Smooth muscle cell (in vitro differentiated cells): Measurements from ENCODE around the gene ABCA2. TPM values are rescaled to one million over a fixed set of nuclear protein-coding genes. Genes with fewer than 3 reads are reported as not detected.
A peak's percentile ranks its signal among the peaks of the same experiment; 100 is the strongest.
"Not testable (repeated sequence)": the region's sequence is repeated elsewhere in the genome, so short reads cannot be mapped to it uniquely, and the experiment has no call there.

Experiments
- DNase-seq: peaks from one replicate; lab custom pipeline; 2025; ENCODE audit not compliant: unreplicated experiment; lab: John Stamatoyannopoulos, UW
- H2AFZ ChIP-seq: fragments of 200-600 bp; sonication (generic); 2 replicates; pipeline ENCODE4 v1.6.0; 2016; ENCODE audit warnings: antibody characterized with exemption, low read depth, mild to moderate bottlenecking
- H3F3A ChIP-seq: fragments of 200-600 bp; sonication (generic); 2 replicates; pipeline ENCODE4 v1.6.0; 2017; ENCODE audit warnings: antibody characterized with exemption, low read depth
- H3K27ac ChIP-seq: fragments of 200-600 bp; sonication (generic); 2 replicates; pipeline ENCODE4 v1.5.1; 2016; ENCODE audit warnings: low read depth, mild to moderate bottlenecking
- H3K27me3 ChIP-seq: fragments of 200-600 bp; sonication (generic); 2 replicates; pipeline ENCODE4 v1.6.1; 2016; ENCODE audit warnings: low read depth, mild to moderate bottlenecking
- H3K36me3 ChIP-seq: fragments of 200-600 bp; sonication (generic); 2 replicates; pipeline ENCODE4 v1.5.1; 2016; ENCODE audit warnings: low read depth
- H3K4me1 ChIP-seq: fragments of 200-600 bp; sonication (generic); 2 replicates; pipeline ENCODE4 v1.5.1; 2016; ENCODE audit warnings: low read depth
- H3K4me2 ChIP-seq: fragments of 200-600 bp; sonication (generic); 2 replicates; pipeline ENCODE4 v1.6.0; 2016; ENCODE audit warnings: mild to moderate bottlenecking
- H3K4me3 ChIP-seq: fragments of 200-600 bp; sonication (generic); 2 replicates; pipeline ENCODE4 v1.5.1; 2016; ENCODE audit warnings: mild to moderate bottlenecking
- H3K79me2 ChIP-seq: fragments of 200-600 bp; sonication (generic); 2 replicates; pipeline ENCODE4 v1.6.0; 2016; ENCODE audit warnings: low read depth, mild to moderate bottlenecking
- H3K9ac ChIP-seq: fragments of 200-600 bp; sonication (generic); 2 replicates; pipeline ENCODE4 v1.6.0; 2016; ENCODE audit warnings: low read depth
- H3K9me3 ChIP-seq: fragments of 200-600 bp; sonication (generic); replicated peaks from 2 replicates; pipeline ENCODE4 v1.5.1; 2016; ENCODE audit warnings: low read depth
- H4K20me1 ChIP-seq: fragments of 200-600 bp; sonication (generic); 2 replicates; pipeline ENCODE4 v1.6.0; 2016; ENCODE audit warnings: low read depth
- CTCF ChIP-seq: fragments of 200-600 bp; sonication (generic); IDR thresholded peaks from 2 replicates; pipeline ENCODE4 v1.5.1; 2017; ENCODE audit warnings: borderline replicate concordance, mild to moderate bottlenecking, antibody characterized with exemption; ENCODE audit not compliant: insufficient read depth, poor library complexity, severe bottlenecking
- WGBS: methylation state at CpG from one replicate; pipeline ENCODE4 v1.1.7; 2016; ENCODE audit warnings: low lambda C conversion rate; 5-methylcytosine and 5-hydroxymethylcytosine counted together
- polyA plus RNA-seq: library from polyadenylated mRNA; unstranded; fragments of >200 nt; fragmentation: Nextera tagmentation; extraction: Ambion mirVana; gene quantifications from 2 replicates; pipeline ENCODE4 v1.2.1, GENCODE V29; 2016
- total RNA-seq: library from RNA; depleted of rRNA; stranded (reverse); fragments of >200 nt; gene quantifications from 2 replicates; pipeline ENCODE4 v1.2.3, GENCODE V29; 2014

Gene ABCA2
- total and polyA plus RNA-seq, 2 experiments from 2014 or later = 15.9 to 26.2 TPM

DNA sequence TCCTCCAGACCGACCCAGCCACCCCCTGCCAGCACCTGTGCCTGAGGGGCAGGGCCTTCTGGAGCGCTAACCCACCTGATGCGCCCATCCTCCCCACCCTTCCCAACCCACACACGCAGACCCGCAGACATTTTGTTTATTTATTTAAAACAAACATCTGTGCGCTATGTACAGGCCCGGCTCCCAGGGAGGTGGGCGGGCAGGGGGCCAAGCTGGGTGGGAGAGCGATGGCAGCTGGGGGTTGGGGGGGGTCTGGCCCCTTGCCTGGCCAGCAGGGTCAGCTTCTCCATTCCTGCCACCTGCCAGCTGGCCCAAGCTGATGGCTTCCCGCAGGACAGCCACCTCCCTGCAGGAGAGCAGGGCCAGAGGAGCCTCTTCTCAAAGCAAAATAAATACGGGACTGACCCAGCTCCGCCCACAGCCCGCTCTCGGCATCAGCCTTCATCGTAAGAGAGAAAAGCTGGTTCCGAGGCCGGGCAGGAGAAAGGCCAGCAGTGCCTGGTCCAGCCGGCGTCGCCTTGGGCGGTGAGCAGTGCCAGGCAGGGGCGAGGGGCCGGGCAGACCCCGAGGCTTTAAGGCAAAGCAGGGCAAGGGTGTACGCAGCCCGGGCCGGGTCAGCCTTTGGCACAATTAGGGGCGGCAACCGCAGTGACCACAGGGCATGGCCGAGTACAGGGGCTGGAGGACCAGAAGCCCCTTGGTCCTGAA is 20.8 kb downstream of the ABCA2 start:
- Histone ChIP-seq H3K9ac (no peak overlapping the region), H3K27me3 (no peaks in the 10 kb centered on the region), H3K36me3 (no peaks in the 10 kb centered on the region), H3K4me3 (no peak overlapping the region), H3K9me3 (no peaks in the 10 kb centered on the region), H3K79me2 (no peaks in the 10 kb centered on the region), H3F3A (no peaks in the 10 kb centered on the region), H2AFZ (no peak overlapping the region), H3K4me1 (no peaks in the 10 kb centered on the region), H3K4me2 (no peak overlapping the region), H3K27ac (no peak overlapping the region), H4K20me1 (no peaks in the 10 kb centered on the region)
- DNase-seq = no peak
- no peak for TF ChIP-seq CTCF
- WGBS = 90% methylated on average over 29 of the region's 30 CpGs

GRCh38 chr9:137006116-137007003 is 21.7 kb downstream of the ABCA2 start:
- Histone ChIP-seq H3K27me3 (no peaks in the 10 kb centered on the region), H3F3A (no peaks in the 10 kb centered on the region), H3K27ac (no peak overlapping the region), H3K4me3 (no peak overlapping the region), H3K9me3 (no peaks in the 10 kb centered on the region), H3K36me3 (no peaks in the 10 kb centered on the region), H3K9ac (no peak overlapping the region), H4K20me1 (no peaks in the 10 kb centered on the region), H3K4me1 (no peaks in the 10 kb centered on the region), H3K4me2 (no peak overlapping the region), H3K79me2 (no peaks in the 10 kb centered on the region), H2AFZ (no peak overlapping the region)
- 92% methylated on average over 24 of the region's 24 CpGs for WGBS
- no peak for TF ChIP-seq CTCF
- no peak for DNase-seq

DNA sequence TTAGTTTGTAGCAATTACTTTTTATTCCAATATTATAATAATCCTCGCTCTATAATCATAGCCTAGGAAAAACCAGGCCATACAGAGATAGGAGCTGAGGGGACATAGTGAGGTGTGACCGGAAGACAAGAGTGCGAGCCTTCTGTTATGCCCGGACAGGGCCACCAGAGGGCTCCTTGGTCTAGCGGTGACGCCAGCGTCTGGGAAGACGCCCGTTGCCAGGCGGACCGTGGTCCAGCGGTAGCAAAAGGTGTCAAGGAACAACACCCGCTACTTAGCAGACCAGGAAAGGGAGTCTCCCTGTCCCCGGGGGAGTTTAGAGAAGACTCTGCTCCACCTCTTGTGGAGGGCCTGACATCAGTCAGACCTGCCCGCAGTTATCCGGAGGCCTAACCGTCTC is 23.8 kb downstream of the ABCA2 start:
- H3K4me3 ChIP-seq, H2AFZ ChIP-seq, H3F3A ChIP-seq, DNase-seq, H3K27me3 ChIP-seq, H3K27ac ChIP-seq, H3K9me3 ChIP-seq, H4K20me1 ChIP-seq, H3K4me2 ChIP-seq, H3K79me2 ChIP-seq, H3K4me1 ChIP-seq, H3K9ac ChIP-seq, H3K36me3 ChIP-seq: not testable (repeated sequence)
- 53% methylated on average over 17 of the region's 17 CpGs for WGBS
- TF ChIP-seq CTCF = peak; percentile 30
